Measurements from ENCODE around the gene GRXCR1.

Gene GRXCR1

DNA sequence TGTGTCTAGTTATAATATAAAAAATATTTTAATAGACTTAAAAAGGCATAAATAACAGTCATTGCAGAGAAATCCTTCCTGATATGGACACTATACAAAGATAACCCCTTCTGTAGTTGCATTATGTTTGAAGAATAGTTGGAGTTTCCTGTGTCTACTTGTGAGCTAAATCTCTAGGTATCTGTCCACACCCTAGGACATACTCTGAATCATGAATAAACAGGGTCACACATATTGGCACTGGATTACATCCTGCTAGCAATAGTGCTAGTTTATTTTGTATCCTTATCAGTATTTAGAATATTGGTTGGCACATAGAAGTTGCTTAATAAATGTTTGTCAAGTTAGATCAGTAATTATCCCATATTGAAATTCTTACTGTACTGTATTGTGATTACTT is 173.9 kb downstream of the GRXCR1 start:
- TF ChIP-seq, protein P1, sequence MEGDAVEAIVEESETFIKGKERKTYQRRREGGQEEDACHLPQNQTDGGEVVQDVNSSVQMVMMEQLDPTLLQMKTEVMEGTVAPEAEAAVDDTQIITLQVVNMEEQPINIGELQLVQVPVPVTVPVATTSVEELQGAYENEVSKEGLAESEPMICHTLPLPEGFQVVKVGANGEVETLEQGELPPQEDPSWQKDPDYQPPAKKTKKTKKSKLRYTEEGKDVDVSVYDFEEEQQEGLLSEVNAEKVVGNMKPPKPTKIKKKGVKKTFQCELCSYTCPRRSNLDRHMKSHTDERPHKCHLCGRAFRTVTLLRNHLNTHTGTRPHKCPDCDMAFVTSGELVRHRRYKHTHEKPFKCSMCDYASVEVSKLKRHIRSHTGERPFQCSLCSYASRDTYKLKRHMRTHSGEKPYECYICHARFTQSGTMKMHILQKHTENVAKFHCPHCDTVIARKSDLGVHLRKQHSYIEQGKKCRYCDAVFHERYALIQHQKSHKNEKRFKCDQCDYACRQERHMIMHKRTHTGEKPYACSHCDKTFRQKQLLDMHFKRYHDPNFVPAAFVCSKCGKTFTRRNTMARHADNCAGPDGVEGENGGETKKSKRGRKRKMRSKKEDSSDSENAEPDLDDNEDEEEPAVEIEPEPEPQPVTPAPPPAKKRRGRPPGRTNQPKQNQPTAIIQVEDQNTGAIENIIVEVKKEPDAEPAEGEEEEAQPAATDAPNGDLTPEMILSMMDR (IDR thresholded peaks at IDR 0.05; ENCODE audit: control insufficient read depth, insufficient read depth, low read depth, low read length, missing control alignments), result no peak

DNA sequence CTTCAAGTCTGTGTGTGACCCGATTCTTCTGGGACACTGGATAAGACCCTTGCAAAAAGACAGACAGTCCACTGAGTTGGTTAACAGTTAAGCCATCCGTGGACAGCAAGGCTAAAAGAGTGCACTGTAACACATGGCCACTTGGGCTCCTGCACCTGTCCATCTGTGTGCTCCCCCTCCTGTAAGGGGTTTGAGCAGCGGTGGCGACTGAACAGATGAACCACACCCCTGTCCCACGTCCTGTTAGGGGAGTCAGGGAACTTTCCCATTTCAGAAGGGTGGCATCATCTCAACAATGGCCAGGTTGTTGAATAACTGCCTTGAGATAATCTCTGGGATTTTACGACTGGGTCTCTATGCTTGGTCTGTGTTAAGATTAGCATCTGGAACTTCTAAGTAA is 178.6 kb downstream of the GRXCR1 start:
- TF ChIP-seq, protein P1 (IDR thresholded peaks at IDR 0.05; ENCODE audit: control insufficient read depth, insufficient read depth, low read depth, low read length, missing control alignments), result no peak
- no peak for DNase-seq (ENCODE audit: low read depth)
- no peak overlapping the region for H3K4me3 ChIP-seq (ENCODE audit: control insufficient read depth, low read depth, low read length)

More for the DNA sequence above, 173.9 kb downstream of the GRXCR1 start:
- no peak for DNase-seq (ENCODE audit: low read depth)
- no peak overlapping the region for H3K4me3 ChIP-seq (ENCODE audit: control insufficient read depth, low read depth, low read length)

Data from AG09309 (cell line).